IMR-90 (cell line): Measurements from ENCODE around the gene PRKD2. TPM values are rescaled to one million over a fixed set of nuclear protein-coding genes. Genes with fewer than 3 reads are reported as not detected.

Experiments used
- ATAC-seq: fragments of 200-7000 bp; cut with Tn5 transposase; 2 replicates; pipeline ENCODE4 v1.9.1; 2020; ENCODE audit warnings: low read depth, mild to moderate bottlenecking, moderate library complexity
- BruUV-seq: library from RNA; stranded (reverse); fragments of 400-500 nt; replicated peaks from 2 replicates; lab custom pipeline; 2021; lab: Mats Ljungman, UMichigan
- CTCF ChIA-PET: fragments of 300-600 bp; formaldehyde crosslinking; extraction: SDS; loops from one replicate; lab custom pipeline; 2021; ENCODE audit warnings: antibody characterized with exemption; lab: Yijun Ruan, JAX
- POLR2A ChIA-PET: fragments of 300-600 bp; sonication (Branson Sonifier 250); formaldehyde crosslinking; loops from one replicate; lab custom pipeline; 2022; ENCODE audit warnings: antibody characterized with exemption; ENCODE audit not compliant: unreplicated experiment; lab: Charles Lee
- DNase-seq: peaks from one replicate; pipeline ENCODE4 v3.0.0; 2013
- H2AFZ ChIP-seq: replicated peaks from 2 replicates; pipeline ENCODE3; 2013; ENCODE audit warnings: low read length, mild to moderate bottlenecking; ENCODE audit not compliant: poor library complexity
- H2AK5ac ChIP-seq: 2 replicates; pipeline ENCODE4 v1.6.1; 2013; ENCODE audit warnings: low read depth, low read length, inconsistent platforms
- H2AK9ac ChIP-seq: replicated peaks from 2 replicates; pipeline ENCODE3; 2013; ENCODE audit warnings: mild to moderate bottlenecking, low read depth, low read length, moderate library complexity; ENCODE audit not compliant: poor library complexity
- H2BK120ac ChIP-seq: 2 replicates; pipeline ENCODE4 v1.6.1; 2013; ENCODE audit warnings: low read depth, low read length, inconsistent platforms
- H2BK15ac ChIP-seq: 3 replicates; pipeline ENCODE4 v1.6.1; 2013; ENCODE audit warnings: low read depth, low read length, inconsistent platforms
- H2BK20ac ChIP-seq: 2 replicates; pipeline ENCODE4 v1.6.1; 2013; ENCODE audit warnings: low read depth, mild to moderate bottlenecking, inconsistent platforms, low read length, moderate library complexity
- H2BK5ac ChIP-seq: 2 replicates; pipeline ENCODE4 v1.6.1; 2013; ENCODE audit warnings: mild to moderate bottlenecking, low read depth, low read length, inconsistent platforms; ENCODE audit not compliant: poor library complexity, severe bottlenecking
- H3K14ac ChIP-seq: replicated peaks from 2 replicates; pipeline ENCODE4 v1.6.1; 2013; ENCODE audit warnings: low read depth, low read length, inconsistent platforms
- H3K18ac ChIP-seq: 2 replicates; pipeline ENCODE4 v1.6.1; 2013; ENCODE audit warnings: low read depth, low read length, control low read depth
- H3K23ac ChIP-seq: 2 replicates; pipeline ENCODE4 v1.6.1; 2013; ENCODE audit warnings: low read depth, low read length, inconsistent platforms
- H3K27ac ChIP-seq: 2 replicates; pipeline ENCODE4 v1.5.1; 2013; ENCODE audit warnings: mild to moderate bottlenecking, control low read depth, low read length; ENCODE audit not compliant: insufficient read depth
- H3K27me3 ChIP-seq: 2 replicates; pipeline ENCODE4 v1.6.1; 2013; ENCODE audit warnings: low read length; ENCODE audit not compliant: control insufficient read depth, insufficient read depth
- H3K36me3 ChIP-seq: 2 replicates; pipeline ENCODE4 v1.6.1; 2013; ENCODE audit warnings: low read length, mixed read lengths; ENCODE audit not compliant: control insufficient read depth, insufficient read depth
- H3K4ac ChIP-seq: 2 replicates; pipeline ENCODE4 v1.6.1; 2013; ENCODE audit warnings: low read depth, low read length, inconsistent platforms
- H3K4me1 ChIP-seq: 2 replicates; pipeline ENCODE4 v1.6.1; 2013; ENCODE audit warnings: low read length, mixed read lengths; ENCODE audit not compliant: control insufficient read depth, insufficient read depth
- H3K4me2 ChIP-seq: 2 replicates; pipeline ENCODE4 v1.6.1; 2013; ENCODE audit warnings: low read depth, mild to moderate bottlenecking, control low read depth, low read length, moderate library complexity
- H3K4me3 ChIP-seq: 2 replicates; pipeline ENCODE4 v1.5.1; 2013; ENCODE audit warnings: low read depth, mild to moderate bottlenecking, control low read depth, low read length, moderate library complexity; ENCODE audit not compliant: insufficient read depth
- H3K56ac ChIP-seq: 2 replicates; pipeline ENCODE4 v1.6.1; 2013; ENCODE audit warnings: low read length, inconsistent platforms; ENCODE audit not compliant: insufficient read depth; ENCODE audit errors: extremely low read depth
- H3K79me1 ChIP-seq, 2 experiments: 2 replicates each; pipeline ENCODE4 v1.6.1; 2013; ENCODE audit warnings: low read length in 2 of 2, inconsistent platforms in 1 of 2, low read depth in 1 of 2
- H3K9ac ChIP-seq: 2 replicates; pipeline ENCODE4 v1.6.1; 2013; ENCODE audit warnings: low read depth, low read length, control low read depth
- H3K9me1 ChIP-seq: 2 replicates; pipeline ENCODE4 v1.6.1; 2013; ENCODE audit warnings: low read length, inconsistent platforms; ENCODE audit not compliant: insufficient read depth
- H3K9me3 ChIP-seq: 2 replicates; pipeline ENCODE4 v1.6.1; 2013; ENCODE audit warnings: low read length; ENCODE audit not compliant: control insufficient read depth, insufficient read depth
- H4K20me1 ChIP-seq: 2 replicates; pipeline ENCODE4 v1.6.1; 2013; ENCODE audit warnings: low read length, inconsistent platforms; ENCODE audit not compliant: insufficient read depth
- H4K5ac ChIP-seq: 2 replicates; pipeline ENCODE4 v1.6.1; 2013; ENCODE audit warnings: mild to moderate bottlenecking, low read depth, low read length, control low read depth
- H4K8ac ChIP-seq, 2 experiments: 2 replicates each; pipeline ENCODE4 v1.6.1; 2013; ENCODE audit warnings: low read depth in 2 of 2, low read length in 2 of 2, control low read depth in 1 of 2, inconsistent platforms in 1 of 2
- H4K91ac ChIP-seq: 2 replicates; pipeline ENCODE4 v1.6.1; 2013; ENCODE audit warnings: low read depth, low read length, inconsistent platforms; ENCODE audit not compliant: insufficient read depth
- BHLHE40 ChIP-seq: fragments of 150-350 bp; IDR thresholded peaks from 2 replicates; pipeline ENCODE4 v1.6.1; 2016; ENCODE audit warnings: mild to moderate bottlenecking, low read depth, low read length
- CEBPB ChIP-seq: IDR thresholded peaks from 2 replicates; pipeline ENCODE4 v1.6.1; 2012; ENCODE audit warnings: low read depth, low read length, improper control_type of control experiment
- CHD1 ChIP-seq: IDR thresholded peaks from 2 replicates; pipeline ENCODE4 v1.6.1; 2012; ENCODE audit warnings: low read depth, low read length, improper control_type of control experiment
- ELK1 ChIP-seq: fragments of 150-350 bp; IDR thresholded peaks from 2 replicates; pipeline ENCODE4 v1.6.1; 2016; ENCODE audit warnings: low read depth, mild to moderate bottlenecking, low read length, moderate library complexity, borderline replicate concordance
- FOS ChIP-seq: fragments of 150-350 bp; IDR thresholded peaks from 2 replicates; pipeline ENCODE4 v1.6.1; 2016; ENCODE audit warnings: low read depth, low read length
- MAFK ChIP-seq: IDR thresholded peaks from 2 replicates; pipeline ENCODE4 v1.6.1; 2012; ENCODE audit warnings: low read depth, low read length, improper control_type of control experiment
- MAZ ChIP-seq: IDR thresholded peaks from 2 replicates; pipeline ENCODE4 v1.6.1; 2012; ENCODE audit warnings: low read depth, mild to moderate bottlenecking, low read length, improper control_type of control experiment, moderate library complexity, borderline replicate concordance
- MXI1 ChIP-seq: IDR thresholded peaks from 2 replicates; pipeline ENCODE4 v1.6.1; 2012; ENCODE audit warnings: low read depth, mild to moderate bottlenecking, low read length, moderate library complexity, borderline replicate concordance
- NFE2L2 ChIP-seq: fragments of 150-350 bp; IDR thresholded peaks from 2 replicates; pipeline ENCODE4 v1.6.1; 2016; ENCODE audit warnings: low read depth, mild to moderate bottlenecking, low read length
- POLR2A ChIP-seq: IDR thresholded peaks from 2 replicates; pipeline ENCODE4 v1.6.1; 2012; ENCODE audit warnings: mild to moderate bottlenecking, low read depth, low read length
- RAD21 ChIP-seq: IDR thresholded peaks from 2 replicates; pipeline ENCODE4 v1.6.1; 2012; ENCODE audit warnings: low read length, improper control_type of control experiment
- RCOR1 ChIP-seq: IDR thresholded peaks from 2 replicates; pipeline ENCODE4 v1.6.1; 2012; ENCODE audit warnings: mild to moderate bottlenecking, low read length, improper control_type of control experiment; ENCODE audit not compliant: insufficient replicate concordance
- RFX5 ChIP-seq: IDR thresholded peaks from 2 replicates; pipeline ENCODE4 v1.8.0; 2012; ENCODE audit warnings: low read depth, mild to moderate bottlenecking, low read length, moderate library complexity
- SMC3 ChIP-seq: fragments of 150-350 bp; IDR thresholded peaks from 2 replicates; pipeline ENCODE4 v1.6.1; 2016; ENCODE audit warnings: low read depth, mild to moderate bottlenecking, antibody characterized with exemption, low read length, moderate library complexity
- USF2 ChIP-seq: fragments of 150-350 bp; IDR thresholded peaks from 2 replicates; pipeline ENCODE4 v1.6.1; 2017; ENCODE audit warnings: mild to moderate bottlenecking, antibody characterized with exemption, low read length, low read depth
- WGBS, 2 experiments: methylation state at CpG; one replicate each; pipeline versions ENCODE4 v1.1.5 to v1.1.7; 2013; ENCODE audit warnings: missing lambda C conversion rate in 2 of 2; ENCODE audit not compliant: insufficient read length in 1 of 2; ENCODE audit errors: extremely low coverage in 2 of 2; 5-methylcytosine and 5-hydroxymethylcytosine counted together
- dilution Hi-C: fragments of 300-500 bp; cut with HindIII; formaldehyde crosslinking; loops from one replicate; pipeline ENCODE4 v1.14.3; 2018; ENCODE audit warnings: low sequenced_read_pairs; ENCODE audit not compliant: unreplicated experiment
- in situ Hi-C: fragments of 300-500 bp; cut with MboI; formaldehyde crosslinking; loops from 3 replicates; pipeline ENCODE4 v1.14.3; 2019; ENCODE audit warnings: low sequenced_read_pairs, inconsistent platforms, mixed read lengths
- intact Hi-C: fragments of 100-400 bp; cut with micrococcal nuclease; formaldehyde crosslinking; loops from 2 replicates; pipeline ENCODE4 v1.10.0; 2022
- polyA plus RNA-seq, 3 experiments: library from polyadenylated mRNA; depleted of rRNA; stranded (reverse); fragments of >200 nt; gene quantifications; 2 replicates each; pipeline ENCODE4 v1.2.3, GENCODE V29; 2012; ENCODE audit warnings: low replicate concordance in 1 of 3
- total RNA-seq: library from RNA; depleted of rRNA; stranded (reverse); fragments of >200 nt; gene quantifications from 2 replicates; pipeline ENCODE4 v1.2.3, GENCODE V29; 2012
- TF ChIP-seq, protein P1 (sequence below): conservative IDR thresholded peaks from 2 replicates; pipeline ENCODE4 v1.5.1; 2012; ENCODE audit warnings: mild to moderate bottlenecking, low read depth, low read length, improper control_type of control experiment

PRKD2 gene
- total and polyA plus RNA-seq, 2 of the 4 experiments (the other 2 are of a cell fraction): 9.9 to 19.6 TPM

DNA sequence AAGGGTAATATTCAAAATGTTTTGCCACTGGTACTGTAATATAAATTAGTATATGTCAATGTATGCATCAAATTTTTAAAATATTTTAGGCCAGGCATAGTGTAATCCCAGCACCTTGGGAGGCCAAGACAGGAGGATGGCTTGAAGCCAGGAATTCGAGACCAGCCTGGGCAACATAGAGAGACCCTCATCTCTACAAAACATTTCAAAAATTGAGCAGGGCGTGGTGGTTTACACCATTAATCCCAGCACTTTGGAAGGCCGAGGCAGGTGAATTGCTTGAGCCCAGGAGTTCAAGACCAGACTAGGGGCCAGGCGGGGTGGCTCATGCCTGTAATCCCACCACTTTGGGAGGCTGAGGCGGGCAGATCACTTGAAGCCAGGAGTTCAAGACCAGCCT is 43.4 kb upstream of the PRKD2 start:
- 100% methylated on average over 3 of the region's 5 CpGs; no CpG with 5 or more reads in 1 of the 2 experiments for WGBS, 2 experiments
- Histone ChIP-seq H3K36me3 (peaks cover 13% of the 10 kb centered on the region), H4K91ac (0 out of 2 replicates have a peak overlapping the region, but pooled peaks have one; percentile 29), H4K5ac (no peak overlapping the region), H3K23ac (no peak overlapping the region), H3K79me1 (peaks cover 4 to 22% of the 10 kb centered on the region in 2 experiments; a peak in 2 of 4 replicates), H2AK5ac (0 out of 2 replicates have a peak overlapping the region, but pooled peaks have one; percentile 12), H3K56ac (no peak overlapping the region), H2AK9ac (no peak overlapping the region), H3K4me2 (no peak overlapping the region), H3K9me3 (no peaks in the 10 kb centered on the region), H2BK120ac (0 out of 2 replicates have a peak overlapping the region, but pooled peaks have one; percentile 3), H3K27me3 (no peaks in the 10 kb centered on the region), H2BK15ac (no peak overlapping the region), H3K4me1 (peaks cover 9% of the 10 kb centered on the region), H2AFZ (no peak overlapping the region), H3K4ac (peak overlapping the region; percentile 54; the same call in 1 of the 2 replicates), H3K18ac (peak overlapping the region; percentile 58; the same call in 1 of the 2 replicates), H3K9me1 (peaks cover 9% of the 10 kb centered on the region), H3K9ac (no peak overlapping the region), H3K27ac (peak overlapping the region; percentile 68; the same call in 1 of the 2 replicates), H3K4me3 (no peak overlapping the region), H4K20me1 (peaks cover 17% of the 10 kb centered on the region), H3K14ac (no peak overlapping the region), H2BK20ac (no peak overlapping the region; the same call in 1 of the 2 replicates), H4K8ac (no peak overlapping the region), H2BK5ac (peak overlapping the region; percentile 9)
- BruUV-seq: no TSS peak
- intact Hi-C loops (loop anchor here (1.0 kb wide), 1 partner anchor 24 kb away; no protein-coding TSS in a partner anchor), in situ Hi-C loops (no loop called here), dilution Hi-C loops (no loop called here)
- TF ChIP-seq MXI1 (no peak), POLR2A (no peak), NFE2L2 (no peak), MAZ (no peak), RAD21 (no peak), CHD1 (no peak), SMC3 (no peak), FOS (no peak), CEBPB (no peak), RFX5 (no peak), ELK1 (no peak), USF2 (no peak), RCOR1 (no peak), MAFK (no peak), BHLHE40 (no peak)
- TF ChIP-seq, protein P1, sequence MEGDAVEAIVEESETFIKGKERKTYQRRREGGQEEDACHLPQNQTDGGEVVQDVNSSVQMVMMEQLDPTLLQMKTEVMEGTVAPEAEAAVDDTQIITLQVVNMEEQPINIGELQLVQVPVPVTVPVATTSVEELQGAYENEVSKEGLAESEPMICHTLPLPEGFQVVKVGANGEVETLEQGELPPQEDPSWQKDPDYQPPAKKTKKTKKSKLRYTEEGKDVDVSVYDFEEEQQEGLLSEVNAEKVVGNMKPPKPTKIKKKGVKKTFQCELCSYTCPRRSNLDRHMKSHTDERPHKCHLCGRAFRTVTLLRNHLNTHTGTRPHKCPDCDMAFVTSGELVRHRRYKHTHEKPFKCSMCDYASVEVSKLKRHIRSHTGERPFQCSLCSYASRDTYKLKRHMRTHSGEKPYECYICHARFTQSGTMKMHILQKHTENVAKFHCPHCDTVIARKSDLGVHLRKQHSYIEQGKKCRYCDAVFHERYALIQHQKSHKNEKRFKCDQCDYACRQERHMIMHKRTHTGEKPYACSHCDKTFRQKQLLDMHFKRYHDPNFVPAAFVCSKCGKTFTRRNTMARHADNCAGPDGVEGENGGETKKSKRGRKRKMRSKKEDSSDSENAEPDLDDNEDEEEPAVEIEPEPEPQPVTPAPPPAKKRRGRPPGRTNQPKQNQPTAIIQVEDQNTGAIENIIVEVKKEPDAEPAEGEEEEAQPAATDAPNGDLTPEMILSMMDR: no peak
- ChIA-PET POLR2A (no interaction called here), CTCF (no interaction called here)
- ATAC-seq: no peak
- no peak for DNase-seq
